SK-N-SH (cell line): ENCODE data around the gene RAB8B.

Experiments
- EZH2phosphoT487 ChIP-seq: fragments of 200-600 bp; sonication (generic); IDR thresholded peaks from 2 replicates; pipeline ENCODE4 v1.6.1; 2017; ENCODE audit warnings: low read depth, mixed run types, mild to moderate bottlenecking, antibody characterized with exemption, moderate library complexity, borderline replicate concordance
- GABPA ChIP-seq: IDR thresholded peaks from 2 replicates; pipeline ENCODE4 v1.4.0; 2012; ENCODE audit warnings: low read depth, mild to moderate bottlenecking
- MXI1 ChIP-seq: IDR thresholded peaks from 2 replicates; pipeline ENCODE4 v1.6.1; 2012; ENCODE audit warnings: mild to moderate bottlenecking, low read depth, low read length, improper control_type of control experiment
- NRF1 ChIP-seq: IDR thresholded peaks from 2 replicates; pipeline ENCODE4 v1.6.1; 2012; ENCODE audit warnings: low read depth, mild to moderate bottlenecking, low read length
- POLR2AphosphoS5 ChIP-seq: IDR thresholded peaks from 2 replicates; pipeline ENCODE4 v1.6.1; 2012; ENCODE audit warnings: low read depth, low read length
- RXRA ChIP-seq: IDR thresholded peaks from 2 replicates; pipeline ENCODE4 v1.4.0; 2012; ENCODE audit warnings: low read depth, mild to moderate bottlenecking, borderline replicate concordance
- TF ChIP-seq, protein P1 (sequence below): fragments of 200-600 bp; sonication (generic); IDR thresholded peaks from 2 replicates; pipeline ENCODE4 v1.6.1; 2017; ENCODE audit warnings: antibody characterized with exemption, mild to moderate bottlenecking, moderate library complexity
- TF ChIP-seq, protein P2 (sequence below): IDR thresholded peaks from 2 replicates; pipeline ENCODE4; 2012

DNA sequence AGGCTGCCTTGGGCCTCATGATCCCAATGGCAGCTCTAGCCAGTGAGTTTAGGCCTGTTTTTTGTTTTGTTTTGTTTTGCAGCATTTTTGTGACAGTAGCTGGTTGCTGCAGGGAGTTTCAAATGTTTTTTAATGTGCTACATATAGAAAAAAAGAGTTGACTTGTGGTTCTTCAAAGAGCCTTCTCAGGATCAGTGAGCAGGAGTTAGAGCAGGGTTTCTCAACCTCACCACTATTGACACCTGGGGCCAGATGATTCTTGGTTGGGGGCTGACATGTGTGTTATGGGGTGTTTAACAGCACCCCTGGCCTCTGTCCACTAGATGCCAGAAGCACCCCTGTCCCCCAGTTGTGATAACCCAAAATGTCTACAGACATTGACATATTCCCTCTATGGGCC is 105.9 kb downstream of the RAB8B start:
- TF ChIP-seq, protein P1, sequence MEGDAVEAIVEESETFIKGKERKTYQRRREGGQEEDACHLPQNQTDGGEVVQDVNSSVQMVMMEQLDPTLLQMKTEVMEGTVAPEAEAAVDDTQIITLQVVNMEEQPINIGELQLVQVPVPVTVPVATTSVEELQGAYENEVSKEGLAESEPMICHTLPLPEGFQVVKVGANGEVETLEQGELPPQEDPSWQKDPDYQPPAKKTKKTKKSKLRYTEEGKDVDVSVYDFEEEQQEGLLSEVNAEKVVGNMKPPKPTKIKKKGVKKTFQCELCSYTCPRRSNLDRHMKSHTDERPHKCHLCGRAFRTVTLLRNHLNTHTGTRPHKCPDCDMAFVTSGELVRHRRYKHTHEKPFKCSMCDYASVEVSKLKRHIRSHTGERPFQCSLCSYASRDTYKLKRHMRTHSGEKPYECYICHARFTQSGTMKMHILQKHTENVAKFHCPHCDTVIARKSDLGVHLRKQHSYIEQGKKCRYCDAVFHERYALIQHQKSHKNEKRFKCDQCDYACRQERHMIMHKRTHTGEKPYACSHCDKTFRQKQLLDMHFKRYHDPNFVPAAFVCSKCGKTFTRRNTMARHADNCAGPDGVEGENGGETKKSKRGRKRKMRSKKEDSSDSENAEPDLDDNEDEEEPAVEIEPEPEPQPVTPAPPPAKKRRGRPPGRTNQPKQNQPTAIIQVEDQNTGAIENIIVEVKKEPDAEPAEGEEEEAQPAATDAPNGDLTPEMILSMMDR: no peak
- TF ChIP-seq GABPA (no peak), NRF1 (no peak), RXRA (no peak), MXI1 (no peak), POLR2AphosphoS5 (no peak), EZH2phosphoT487 (no peak)
- TF ChIP-seq, protein P2, sequence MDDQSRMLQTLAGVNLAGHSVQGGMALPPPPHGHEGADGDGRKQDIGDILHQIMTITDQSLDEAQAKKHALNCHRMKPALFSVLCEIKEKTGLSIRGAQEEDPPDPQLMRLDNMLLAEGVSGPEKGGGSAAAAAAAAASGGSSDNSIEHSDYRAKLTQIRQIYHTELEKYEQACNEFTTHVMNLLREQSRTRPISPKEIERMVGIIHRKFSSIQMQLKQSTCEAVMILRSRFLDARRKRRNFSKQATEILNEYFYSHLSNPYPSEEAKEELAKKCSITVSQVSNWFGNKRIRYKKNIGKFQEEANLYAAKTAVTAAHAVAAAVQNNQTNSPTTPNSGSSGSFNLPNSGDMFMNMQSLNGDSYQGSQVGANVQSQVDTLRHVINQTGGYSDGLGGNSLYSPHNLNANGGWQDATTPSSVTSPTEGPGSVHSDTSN: no peak
